ENCODE measurements around the gene TMEM59L.

GRCh38 chr19:18605196-18605545 is 7.5 kb upstream of the TMEM59L start:
- TF ChIP-seq CTCF (IDR thresholded peaks at IDR 0.05) (no peak), EZH2 (IDR thresholded peaks at IDR 0.05; ENCODE audit: borderline replicate concordance, insufficient read depth, low read depth, low read length, poor library complexity, severe bottlenecking) (no peak)
